NCI-H187 (cell line): ENCODE results near the gene CLINT1.
"Not testable (repeated sequence)": the region's sequence is repeated elsewhere in the genome, so short reads cannot be mapped to it uniquely, and the experiment has no call there.

Experiments
- DNase-seq, 2 experiments: peaks; one replicate each; lab custom pipeline; 2025; lab: John Stamatoyannopoulos, UW

The CLINT1 gene

GRCh38 chr5:157858527-157859226 is at the start of gene CLINT1:
CLINT1 (minus strand) TSS chr5:157859145; CDS start chr5:157858970, 175 bp downstream.
- peak; percentile 23 to 70 for DNase-seq

- no peak for DNase-seq
Observed at GRCh38 chr5:157908459-157908858, 49.5 kb upstream of the CLINT1 start.

GRCh38 chr5:157907479-157907878 is 48.5 kb upstream of the CLINT1 start:
- no peak for DNase-seq

GRCh38 chr5:157903117-157903450 is 44.1 kb upstream of the CLINT1 start:
- DNase-seq = no peak

- DNase-seq = no peak
Observed at GRCh38 chr5:157902449-157903116, 43.6 kb upstream of the CLINT1 start.

- no peak for DNase-seq
Observed at GRCh38 chr5:157900644-157901043, 41.7 kb upstream of the CLINT1 start.

GRCh38 chr5:157893611-157894010 is 34.7 kb upstream of the CLINT1 start:
- no peak for DNase-seq

- no peak for DNase-seq
Observed at GRCh38 chr5:157892974-157893373, 34.0 kb upstream of the CLINT1 start.

- DNase-seq = no peak
Observed at GRCh38 chr5:157890836-157891597, 32.1 kb upstream of the CLINT1 start.

- DNase-seq = no peak
Observed at GRCh38 chr5:157888814-157889532, 30.0 kb upstream of the CLINT1 start.

GRCh38 chr5:157886796-157887380 is 27.9 kb upstream of the CLINT1 start:
- DNase-seq = no peak

- not testable (repeated sequence) for DNase-seq
Observed at GRCh38 chr5:157885051-157885450, 26.1 kb upstream of the CLINT1 start.

GRCh38 chr5:157881498-157881897 is 22.6 kb upstream of the CLINT1 start:
- DNase-seq = not testable (repeated sequence)

GRCh38 chr5:157877821-157878220 is 18.9 kb upstream of the CLINT1 start:
- no peak for DNase-seq

GRCh38 chr5:157874861-157875260 is 15.9 kb upstream of the CLINT1 start:
- DNase-seq = no peak

- no peak for DNase-seq
Observed at GRCh38 chr5:157870837-157871834, 12.2 kb upstream of the CLINT1 start.

GRCh38 chr5:157867751-157868387 is 8.9 kb upstream of the CLINT1 start:
- no peak for DNase-seq

GRCh38 chr5:157866536-157866935 is 7.6 kb upstream of the CLINT1 start:
- no peak for DNase-seq

- DNase-seq = no peak
Observed at GRCh38 chr5:157865781-157866180, 6.8 kb upstream of the CLINT1 start.

- no peak for DNase-seq
Observed at GRCh38 chr5:157864067-157864466, 5.1 kb upstream of the CLINT1 start.
